Measurements from ENCODE around the gene MYO1B.

DNA sequence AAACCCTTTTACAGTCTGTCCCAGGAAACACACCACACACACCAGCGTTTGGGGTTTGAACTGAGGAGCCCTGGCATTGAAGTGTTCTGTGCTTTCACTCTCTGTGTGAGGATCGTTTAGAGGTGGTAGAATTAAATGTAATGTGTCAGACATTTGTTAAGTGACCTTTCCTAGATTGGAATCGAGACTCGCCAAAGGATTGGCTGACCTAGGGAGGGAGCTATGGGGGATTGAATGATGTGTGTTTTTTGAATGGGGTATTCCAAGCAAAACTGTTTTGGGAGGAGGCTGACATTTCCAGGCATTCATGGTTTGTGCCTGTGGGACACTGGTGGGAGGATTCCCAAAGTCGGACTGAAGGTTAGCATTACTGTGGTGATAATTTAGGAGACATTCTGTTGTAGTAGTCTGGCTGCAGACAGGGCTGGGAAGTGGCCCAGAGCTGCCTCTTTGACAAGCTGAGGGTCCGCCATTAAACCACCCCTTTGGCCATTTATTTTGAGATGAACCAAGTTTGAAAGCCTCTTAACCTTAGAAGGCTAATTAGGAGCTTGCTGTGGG, 1.7 kb downstream of the MYO1B start:
- TF ChIP-seq, protein P1, sequence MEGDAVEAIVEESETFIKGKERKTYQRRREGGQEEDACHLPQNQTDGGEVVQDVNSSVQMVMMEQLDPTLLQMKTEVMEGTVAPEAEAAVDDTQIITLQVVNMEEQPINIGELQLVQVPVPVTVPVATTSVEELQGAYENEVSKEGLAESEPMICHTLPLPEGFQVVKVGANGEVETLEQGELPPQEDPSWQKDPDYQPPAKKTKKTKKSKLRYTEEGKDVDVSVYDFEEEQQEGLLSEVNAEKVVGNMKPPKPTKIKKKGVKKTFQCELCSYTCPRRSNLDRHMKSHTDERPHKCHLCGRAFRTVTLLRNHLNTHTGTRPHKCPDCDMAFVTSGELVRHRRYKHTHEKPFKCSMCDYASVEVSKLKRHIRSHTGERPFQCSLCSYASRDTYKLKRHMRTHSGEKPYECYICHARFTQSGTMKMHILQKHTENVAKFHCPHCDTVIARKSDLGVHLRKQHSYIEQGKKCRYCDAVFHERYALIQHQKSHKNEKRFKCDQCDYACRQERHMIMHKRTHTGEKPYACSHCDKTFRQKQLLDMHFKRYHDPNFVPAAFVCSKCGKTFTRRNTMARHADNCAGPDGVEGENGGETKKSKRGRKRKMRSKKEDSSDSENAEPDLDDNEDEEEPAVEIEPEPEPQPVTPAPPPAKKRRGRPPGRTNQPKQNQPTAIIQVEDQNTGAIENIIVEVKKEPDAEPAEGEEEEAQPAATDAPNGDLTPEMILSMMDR (conservative IDR thresholded peaks at IDR 0.05; ENCODE audit: low read depth, low read length): no peak
- TF ChIP-seq EZH2 (IDR thresholded peaks at IDR 0.05; ENCODE audit: borderline replicate concordance, low read depth, low read length, poor library complexity, severe bottlenecking): no peak

All from A673 (cell line).